NCI-H1417 treated with DMSO at 0.1 percent for 48 hours (cell line): ENCODE results near the gene CLEC18B.
"Not testable (repeated sequence)": the region's sequence is repeated elsewhere in the genome, so short reads cannot be mapped to it uniquely, and the experiment has no call there.

Experiments
- DNase-seq: peaks from one replicate; lab custom pipeline; 2025; lab: John Stamatoyannopoulos, UW

The CLEC18B gene

DNA sequence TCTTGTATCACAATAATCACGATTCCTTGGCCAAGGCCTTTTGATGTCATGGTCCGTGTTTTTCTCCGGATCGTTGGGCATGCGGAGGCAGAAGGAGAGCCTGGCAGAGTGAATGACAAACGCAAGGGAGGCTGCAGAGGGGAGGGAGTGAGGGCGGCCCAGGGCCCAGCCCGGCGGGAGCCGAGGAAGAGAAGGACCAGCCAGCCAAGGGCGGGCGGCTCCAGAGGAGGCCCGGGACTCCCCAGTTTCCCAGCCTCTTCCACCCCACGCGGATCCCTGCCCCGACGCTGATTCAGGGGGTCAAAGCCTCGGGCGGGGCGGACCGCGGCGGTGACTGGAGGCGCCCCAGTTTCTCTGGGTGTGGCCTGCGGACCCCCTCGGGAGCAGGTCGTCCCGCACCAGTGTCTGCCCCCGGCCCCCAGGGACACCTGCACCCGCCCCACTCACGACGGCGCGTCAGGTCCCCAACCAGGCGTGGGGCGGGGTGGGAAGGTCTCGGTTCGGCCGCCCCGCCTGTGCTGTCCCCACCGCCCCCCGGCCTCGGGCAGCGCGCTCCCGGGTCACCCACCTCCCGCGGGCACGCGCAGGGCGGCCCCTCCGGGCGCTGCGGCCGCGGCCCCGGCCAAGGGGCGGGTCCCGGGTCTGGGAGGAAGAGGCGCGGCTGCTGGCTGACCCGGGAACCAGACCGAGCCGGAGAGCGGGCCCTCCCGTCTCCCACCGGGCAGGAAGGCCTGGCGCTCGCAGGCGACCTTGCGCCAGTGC lies 14.5 kb downstream of the CLEC18B start:
- not testable (repeated sequence) for DNase-seq

- DNase-seq: not testable (repeated sequence)
Observed at GRCh38 chr16:74404148-74404933, 16.9 kb downstream of the CLEC18B start.

DNA sequence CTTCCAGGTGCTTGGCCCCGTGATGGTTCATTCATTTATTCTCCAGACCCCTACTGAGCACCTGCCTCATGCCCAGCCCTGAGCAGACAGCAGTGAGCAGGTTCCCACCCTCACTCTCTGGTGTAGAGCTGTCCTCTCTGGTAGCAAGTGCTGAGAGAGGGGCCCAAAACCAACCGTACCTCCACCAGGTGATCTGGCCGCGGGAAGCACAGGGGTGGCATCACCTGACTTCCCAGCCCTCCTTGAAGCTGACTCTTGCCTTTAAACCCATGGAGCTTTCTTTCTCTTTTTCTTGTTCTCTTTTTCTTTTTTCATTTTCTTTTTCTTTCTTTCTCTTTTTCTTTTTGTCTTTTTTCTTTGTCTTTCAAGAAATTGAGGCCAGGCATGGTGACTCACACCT lies 21.0 kb downstream of the CLEC18B start:
- DNase-seq: not testable (repeated sequence)

DNA sequence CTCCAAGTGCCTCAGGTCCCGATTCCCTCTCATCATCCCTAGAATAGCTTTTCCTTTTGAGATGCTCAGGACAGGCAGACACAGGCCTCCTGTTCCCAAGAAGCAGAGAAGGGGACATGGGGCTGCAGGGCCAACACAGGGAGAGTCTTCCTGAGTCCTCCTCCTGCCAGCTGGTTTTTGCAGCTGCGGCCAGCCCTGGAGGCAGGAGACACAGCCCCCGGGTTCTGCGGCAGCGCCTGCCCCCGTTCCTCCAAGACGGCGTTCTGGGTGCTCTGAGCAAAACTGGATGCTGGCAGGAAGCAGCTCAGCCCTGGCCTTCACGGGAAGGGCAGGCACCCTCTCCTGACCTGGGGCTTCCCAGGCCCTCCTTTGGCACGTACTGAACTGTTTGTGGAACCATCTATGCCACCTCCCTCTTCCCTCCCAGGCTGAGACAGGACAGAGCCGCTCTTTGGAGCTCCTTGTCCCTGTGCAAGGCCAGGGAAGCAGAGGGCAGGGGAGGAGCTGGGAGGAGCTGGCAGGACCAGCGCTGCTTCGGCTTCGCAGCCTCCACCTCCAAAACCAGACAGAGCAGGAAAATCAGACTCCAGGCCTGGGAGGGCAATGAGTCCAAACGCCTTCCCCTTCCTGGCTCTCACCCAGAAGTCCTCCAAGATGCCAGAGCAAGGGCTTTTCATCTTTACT lies 22.9 kb downstream of the CLEC18B start:
- DNase-seq: not testable (repeated sequence)

GRCh38 chr16:74396521-74397017 lies 24.7 kb downstream of the CLEC18B start:
- not testable (repeated sequence) for DNase-seq

DNA sequence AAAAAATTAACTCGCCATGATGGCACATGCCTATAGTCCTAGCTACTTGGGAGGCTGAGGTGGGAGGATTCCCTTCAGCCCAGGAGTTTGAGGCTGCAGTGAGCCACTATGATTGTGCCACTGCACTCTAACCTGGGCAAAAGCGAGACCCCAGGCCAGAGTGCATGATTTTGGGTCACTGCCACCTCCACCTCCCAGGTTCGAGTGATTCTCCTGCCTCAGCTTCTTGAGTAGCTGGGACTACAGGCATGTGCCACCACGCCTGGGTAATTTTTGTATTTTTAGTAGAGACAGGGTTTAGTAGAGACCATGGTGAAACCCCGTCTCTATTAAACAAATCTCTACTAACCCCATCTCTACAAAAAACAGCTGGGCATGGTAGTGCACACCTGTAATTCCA lies 26.7 kb downstream of the CLEC18B start:
- DNase-seq: not testable (repeated sequence)

DNA sequence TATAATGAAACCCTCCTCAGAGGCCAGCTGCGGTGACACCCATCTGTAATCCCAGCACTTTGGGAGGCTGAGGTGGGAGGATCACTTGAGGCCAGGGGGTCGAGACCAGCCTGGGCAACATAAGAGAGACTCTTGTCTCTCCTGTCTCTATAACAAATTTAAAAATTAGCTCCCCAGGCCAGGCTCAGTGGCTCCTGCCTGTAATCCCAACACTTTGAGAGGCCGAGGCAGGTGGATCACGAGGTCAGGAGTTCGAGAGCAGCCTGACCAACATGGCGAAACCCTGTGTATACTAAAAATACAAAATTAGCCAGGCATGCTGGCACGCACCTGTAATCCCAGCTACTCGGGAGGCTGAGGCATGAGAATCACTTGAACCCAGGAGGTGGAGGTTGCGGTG lies 27.1 kb downstream of the CLEC18B start:
- not testable (repeated sequence) for DNase-seq

GRCh38 chr16:74391454-74392050 lies 29.7 kb downstream of the CLEC18B start:
- DNase-seq: not testable (repeated sequence)

DNA sequence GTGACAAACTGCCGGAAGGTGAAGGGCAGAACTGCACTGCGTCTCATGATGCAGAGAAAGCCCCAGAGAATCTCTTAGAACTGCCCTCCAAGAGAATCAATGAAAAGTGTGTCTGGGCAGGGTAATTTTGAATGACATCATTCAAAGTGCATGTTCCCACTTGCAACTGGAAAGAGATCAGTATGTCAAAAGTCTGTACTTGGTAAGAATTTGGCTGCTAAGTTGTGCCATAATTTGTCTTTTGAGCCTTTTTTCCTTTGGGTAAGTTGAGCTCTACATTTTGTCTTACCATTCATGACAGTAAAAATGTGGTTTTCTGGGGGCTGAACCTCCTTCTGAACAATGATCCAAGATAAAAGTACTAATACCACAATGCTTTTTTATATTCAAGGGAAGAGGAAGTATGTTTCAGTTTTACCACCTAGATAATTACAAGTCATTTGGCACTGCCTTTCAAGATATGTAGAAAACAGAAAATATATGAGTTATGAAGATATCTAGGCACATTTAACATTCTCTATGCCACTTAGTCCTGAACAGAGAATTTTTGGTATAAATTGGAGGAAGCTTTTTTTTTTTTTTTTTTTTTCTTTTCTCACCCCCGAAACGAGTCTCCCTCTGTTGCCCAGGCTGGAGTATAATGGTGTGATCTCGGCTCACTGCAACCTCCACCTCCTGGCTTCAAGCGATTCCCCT lies 38.8 kb downstream of the CLEC18B start:
- not testable (repeated sequence) for DNase-seq

- not testable (repeated sequence) for DNase-seq
Observed at GRCh38 chr16:74373847-74374184, 47.5 kb downstream of the CLEC18B start.

GRCh38 chr16:74372953-74373846 lies 48.1 kb downstream of the CLEC18B start:
- DNase-seq: no peak

DNA sequence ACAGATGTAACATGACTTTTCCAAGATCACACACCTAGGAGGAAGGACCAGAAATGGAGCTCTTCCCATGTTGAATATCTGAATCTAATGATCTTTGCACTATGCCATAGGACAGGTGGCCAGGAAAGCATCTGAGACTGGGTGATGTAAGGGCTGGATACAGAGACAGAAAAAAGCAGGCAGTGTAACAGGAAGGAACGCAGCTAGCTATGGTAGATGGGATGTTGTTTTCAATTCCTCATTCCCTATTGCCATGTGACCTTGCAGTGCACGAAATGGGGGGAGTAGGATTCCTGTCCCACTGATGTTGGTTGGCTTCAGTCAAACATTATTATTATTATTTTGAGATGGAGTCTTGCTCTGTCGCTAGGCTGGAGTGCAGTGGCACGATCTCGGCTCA lies 48.9 kb downstream of the CLEC18B start:
- no peak for DNase-seq

GRCh38 chr16:74370338-74371135 lies 50.7 kb downstream of the CLEC18B start:
- not testable (repeated sequence) for DNase-seq

DNA sequence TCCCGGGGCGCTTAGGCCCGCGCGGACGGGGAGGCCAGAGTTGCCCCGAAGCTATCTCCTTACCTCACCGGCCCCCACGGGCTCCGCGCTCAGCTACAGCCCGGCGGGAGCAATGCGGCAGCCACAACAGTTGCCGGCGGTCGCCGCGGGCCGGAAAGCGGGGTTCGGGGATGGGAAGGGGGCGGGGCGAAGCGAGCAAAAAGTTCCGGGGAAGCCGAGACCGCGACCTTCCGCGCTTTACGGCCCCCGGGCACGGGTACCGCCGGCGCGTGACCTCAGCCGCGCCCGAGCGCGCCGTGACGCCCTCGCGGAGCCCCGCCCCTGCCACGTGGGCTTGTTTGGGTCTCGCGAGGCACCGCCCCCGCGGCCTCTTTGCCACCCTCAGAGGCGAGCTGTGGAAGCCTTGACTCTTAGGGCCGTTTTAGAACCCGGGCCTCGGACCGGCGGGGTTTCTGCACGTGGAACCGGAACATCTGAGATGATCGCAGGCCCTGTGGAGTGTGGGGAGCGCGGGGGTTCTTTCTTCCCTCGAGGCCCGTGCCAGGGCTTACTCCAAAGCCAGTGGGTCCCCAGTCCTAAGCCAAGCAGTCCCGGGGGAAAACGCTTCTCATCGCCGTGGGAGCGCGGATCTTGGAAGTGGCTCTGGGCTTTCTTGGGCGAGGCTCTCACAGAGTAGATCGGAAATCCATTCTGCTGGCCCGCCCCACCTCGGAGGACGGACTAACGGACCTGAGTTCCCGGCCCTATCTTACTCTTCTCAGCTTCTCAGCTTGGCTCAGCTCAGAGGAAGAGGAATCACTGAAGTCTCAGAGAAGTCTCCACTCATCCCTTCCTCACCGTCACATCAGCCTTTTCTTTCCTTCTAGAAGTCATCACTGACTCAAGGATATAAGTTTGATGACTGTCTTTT lies 53.0 kb downstream of the CLEC18B start:
- peak; percentile 57 for DNase-seq

DNA sequence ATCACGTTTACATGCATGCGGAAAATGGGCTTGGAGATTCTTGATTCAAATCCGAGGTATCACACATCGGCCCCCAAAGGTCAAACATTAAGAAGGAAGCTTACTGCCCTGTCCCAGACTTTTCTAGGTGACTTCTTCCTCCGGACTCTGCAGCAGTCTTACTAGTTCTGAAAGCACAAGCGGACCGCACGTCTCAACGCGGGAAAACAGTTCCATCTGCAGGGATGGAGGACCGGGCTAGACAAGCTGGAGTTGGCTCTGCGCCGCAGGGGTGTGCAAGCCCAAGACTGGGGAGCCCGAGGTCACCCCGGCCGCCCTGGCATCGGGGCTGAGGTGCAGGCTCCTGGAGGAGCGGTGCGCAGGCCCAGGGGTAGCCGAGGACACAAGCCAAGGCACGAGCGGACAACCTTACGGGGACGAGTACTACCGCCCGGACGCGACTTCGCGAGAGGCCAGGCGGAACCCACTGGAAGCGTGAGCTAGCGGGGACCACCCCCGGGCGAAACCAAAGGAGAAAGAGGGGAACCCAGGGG lies 53.7 kb downstream of the CLEC18B start:
- not testable (repeated sequence) for DNase-seq

- not testable (repeated sequence) for DNase-seq
Observed at GRCh38 chr16:74361646-74362610, 59.4 kb downstream of the CLEC18B start.
